ENCODE measurements around the gene RPUSD3. TPM values are rescaled to one million over a fixed set of nuclear protein-coding genes. Genes with fewer than 3 reads are reported as not detected.
A peak's percentile ranks its signal among the peaks of the same experiment; 100 is the strongest.

RPUSD3 gene
- total and polyA plus RNA-seq, 4 donors: 14.4 to 22.7 (median 18.8) TPM

- Histone ChIP-seq H3K9ac (ENCODE audit: low read depth in 1 of 2, low read length in 2 of 2) (no peak overlapping the region), H3K27me3 (ENCODE audit: control insufficient read depth in 4 of 4, insufficient read depth in 4 of 4, low read length in 3 of 4) (no peaks in the 10 kb centered on the region), H3K4me1 (ENCODE audit: control insufficient read depth in 4 of 4, insufficient read depth in 4 of 4, low read length in 3 of 4) (peaks cover 0 to 8% (median 3%) of the 10 kb centered on the region in 4 donors), H3K36me3 (ENCODE audit: control insufficient read depth in 4 of 4, insufficient read depth in 3 of 4, low read depth in 1 of 4, low read length in 3 of 4) (no peaks in the 10 kb centered on the region), H3K27ac (ENCODE audit: low read depth in 1 of 2, low read length in 2 of 2) (no peak overlapping the region), H3K4me3 (ENCODE audit: low read depth in 1 of 3, low read length in 3 of 3) (peak overlapping the region in 2 of 3 donors; percentile 43 to 52), H3K9me3 (ENCODE audit: control insufficient read depth in 4 of 4, low read length in 3 of 4) (no peaks in the 10 kb centered on the region)
- peak; percentile 59 for DNase-seq (ENCODE audit: low spot score)
- WGBS: 12% methylated on average over 45 of the region's 45 CpGs
- peak; percentile 30 for TF ChIP-seq CTCF (IDR thresholded peaks at IDR 0.05; ENCODE audit: low read depth, low read length, missing input control)
- TF ChIP-seq RAD21 (IDR thresholded peaks at IDR 0.05): peak; percentile 54 to 76
- TF ChIP-seq FOXA1 (IDR thresholded peaks at IDR 0.05): no peak
- TF ChIP-seq NR2F2 (IDR thresholded peaks at IDR 0.05): no peak
These were observed 18.7 kb upstream of the RPUSD3 start for GRCh38 chr3:9862391-9863057.

DNA sequence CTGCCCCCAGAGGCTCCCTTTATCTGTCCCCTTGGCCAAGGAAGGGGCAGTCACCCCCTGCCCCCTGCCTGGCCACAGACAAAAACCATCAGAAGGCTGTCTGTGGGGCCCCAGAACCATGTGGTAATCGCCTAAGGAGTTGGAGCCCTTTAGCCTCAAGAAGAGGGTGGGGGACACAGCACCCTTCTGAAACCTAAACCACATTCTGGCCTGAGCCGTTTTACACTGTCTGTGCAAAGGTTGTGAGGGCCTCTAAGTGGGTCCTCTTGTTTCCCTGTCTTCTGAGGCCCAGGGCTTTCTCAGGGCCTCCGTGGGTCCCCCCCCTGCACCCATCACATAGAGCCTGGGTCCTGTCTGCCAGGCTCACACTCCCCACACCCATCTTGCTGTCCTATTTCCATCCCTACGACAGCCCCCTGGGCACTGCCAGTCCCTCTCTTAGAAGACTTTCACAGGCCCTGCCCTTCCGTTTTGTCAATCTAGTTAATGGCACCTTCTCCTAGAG lies 17.9 kb upstream of the RPUSD3 start:
- Histone ChIP-seq H3K36me3 (ENCODE audit: control insufficient read depth in 4 of 4, insufficient read depth in 3 of 4, low read depth in 1 of 4, low read length in 3 of 4) (no peaks in the 10 kb centered on the region), H3K4me1 (ENCODE audit: control insufficient read depth in 4 of 4, insufficient read depth in 4 of 4, low read length in 3 of 4) (peaks cover 0 to 8% (median 3%) of the 10 kb centered on the region in 4 donors), H3K27ac (ENCODE audit: low read depth in 1 of 2, low read length in 2 of 2) (no peak overlapping the region), H3K9me3 (ENCODE audit: control insufficient read depth in 4 of 4, low read length in 3 of 4) (no peaks in the 10 kb centered on the region), H3K9ac (ENCODE audit: low read depth in 1 of 2, low read length in 2 of 2) (no peak overlapping the region), H3K4me3 (ENCODE audit: low read depth in 1 of 3, low read length in 3 of 3) (no peak overlapping the region), H3K27me3 (ENCODE audit: control insufficient read depth in 4 of 4, insufficient read depth in 4 of 4, low read length in 3 of 4) (no peaks in the 10 kb centered on the region)
- 90% methylated on average over 5 of the region's 5 CpGs for WGBS
- no peak for DNase-seq (ENCODE audit: low spot score)
- TF ChIP-seq MAX (IDR thresholded peaks at IDR 0.05) (no peak), FOXA1 (IDR thresholded peaks at IDR 0.05) (no peak), ZBTB33 (IDR thresholded peaks at IDR 0.05) (no peak), YY1 (IDR thresholded peaks at IDR 0.05) (no peak), CTCF (IDR thresholded peaks at IDR 0.05; ENCODE audit: low read depth, low read length, missing input control) (no peak), JUND (IDR thresholded peaks at IDR 0.05) (no peak), RXRA (IDR thresholded peaks at IDR 0.05) (no peak), FOXA2 (IDR thresholded peaks at IDR 0.05) (no peak), HNF4A (conservative IDR thresholded peaks at IDR 0.05) (no peak), EGR1 (IDR thresholded peaks at IDR 0.05; ENCODE audit: low read depth in 2 of 2) (no peak), RAD21 (IDR thresholded peaks at IDR 0.05) (no peak), REST (IDR thresholded peaks at IDR 0.05) (no peak)
